Fibroblast of lung (primary cell): Measurements from ENCODE around the gene PDSS2.

ENCODE experiments used
- CTCF ChIP-seq, 2 donors: IDR thresholded peaks in 1 of 2; conservative IDR thresholded peaks in 1 of 2; 1 replicate in 1 of 2; 2 replicates in 1 of 2; pipeline ENCODE4 v1.5.1; 2011 to 2012; ENCODE audit warnings: low read length in 2 of 2, control low read depth in 1 of 2, inconsistent platforms in 1 of 2, low read depth in 1 of 2, mild to moderate bottlenecking in 1 of 2
- EZH2 ChIP-seq: IDR thresholded peaks from 2 replicates; pipeline ENCODE4 v1.5.1; 2012; ENCODE audit warnings: low read length, control low read depth, mild to moderate bottlenecking; ENCODE audit errors: missing control alignments

DNA sequence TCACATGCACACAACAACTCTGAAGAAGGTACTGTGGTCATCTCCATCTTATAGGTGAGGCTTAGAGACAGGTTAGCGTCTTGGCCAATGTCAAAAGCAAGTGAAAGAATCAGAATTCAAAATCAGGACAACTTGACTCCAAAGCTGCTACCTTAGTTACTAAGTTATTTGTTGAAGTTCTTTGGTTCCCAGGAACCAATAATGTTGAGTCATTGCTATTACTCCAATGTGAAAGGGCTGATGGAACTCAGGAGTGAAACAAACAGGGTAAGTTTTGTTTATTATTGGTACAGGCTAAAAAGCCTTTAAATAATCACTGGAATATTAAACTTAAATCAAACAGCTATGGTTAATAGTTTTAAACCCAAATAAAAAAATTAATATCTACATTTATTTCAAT, 111.1 kb downstream of the PDSS2 start:
- no peak for TF ChIP-seq EZH2
- no peak for TF ChIP-seq CTCF (conservative IDR thresholded peaks at IDR 0.05 in 1 of 2, IDR thresholded peaks at IDR 0.05 in 1 of 2; ENCODE audit: low read depth in 1 of 2, low read length in 2 of 2)
